Measurements from ENCODE around the gene SORL1-AS1.

- no peak for TF ChIP-seq CTCF (IDR thresholded peaks at IDR 0.05)
- TF ChIP-seq POLR2AphosphoS5 (IDR thresholded peaks at IDR 0.05) = no peak
- no peak for TF ChIP-seq POLR2A (IDR thresholded peaks at IDR 0.05)
Observed at GRCh38 chr11:121429556-121429955, 23.2 kb downstream of the SORL1-AS1 start.
